Neural cell (in vitro differentiated cells): ENCODE measurements around the gene VPS8. TPM values are rescaled to one million over a fixed set of nuclear protein-coding genes. Genes with fewer than 3 reads are reported as not detected.

Experiments used
- H2AFZ ChIP-seq: fragments of 200-600, 300-800 bp; sonication (generic), shearing (Covaris generic); 2 replicates; pipeline ENCODE4 v1.6.0; 2014; ENCODE audit warnings: low read depth, mild to moderate bottlenecking, antibody characterized with exemption, low read length, moderate library complexity
- H3F3A ChIP-seq: fragments of 200-600 bp; shearing (Covaris generic); 2 replicates; pipeline ENCODE4 v1.6.1; 2016; ENCODE audit warnings: mild to moderate bottlenecking, moderate library complexity, mixed read lengths, antibody characterized with exemption, low read length; ENCODE audit not compliant: insufficient read depth, poor library complexity, severe bottlenecking
- H3K27ac ChIP-seq: fragments of 200-600, 300-800 bp; sonication (generic), shearing (Covaris generic); 2 replicates; pipeline ENCODE4 v1.5.1; 2014; ENCODE audit warnings: mild to moderate bottlenecking, low read length, moderate library complexity
- H3K27me3 ChIP-seq: fragments of 300-800, 200-600 bp; sonication (generic), shearing (Covaris generic); 2 replicates; pipeline ENCODE4 v1.6.0; 2014; ENCODE audit warnings: mild to moderate bottlenecking, low read depth, low read length, moderate library complexity; ENCODE audit not compliant: insufficient read depth
- H3K36me3 ChIP-seq: fragments of 300-800, 200-600 bp; sonication (generic), shearing (Covaris generic); 2 replicates; pipeline ENCODE4 v1.5.1; 2014; ENCODE audit warnings: mild to moderate bottlenecking, antibody characterized with exemption, low read length, moderate library complexity; ENCODE audit not compliant: insufficient read depth
- H3K4me2 ChIP-seq: fragments of 300-800, 200-600 bp; sonication (generic), shearing (Covaris generic); 2 replicates; pipeline ENCODE4 v1.6.0; 2014; ENCODE audit warnings: mild to moderate bottlenecking, low read length
- H3K4me3 ChIP-seq: fragments of 300-800, 200-600 bp; sonication (generic), shearing (Covaris generic); 2 replicates; pipeline ENCODE4 v1.5.1; 2014; ENCODE audit warnings: mild to moderate bottlenecking, low read length, moderate library complexity
- H3K79me2 ChIP-seq: fragments of 200-600 bp; shearing (Covaris generic); replicated peaks from 2 replicates; pipeline ENCODE4 v1.6.0; 2014; ENCODE audit warnings: mild to moderate bottlenecking, low read length, moderate library complexity; ENCODE audit not compliant: insufficient read depth
- H3K9ac ChIP-seq: fragments of 300-800, 200-600 bp; sonication (generic), shearing (Covaris generic); 2 replicates; pipeline ENCODE4 v1.6.1; 2016; ENCODE audit warnings: mild to moderate bottlenecking, low read length, mixed read lengths
- H3K9me2 ChIP-seq: fragments of 200-600 bp; shearing (Covaris generic); 2 replicates; pipeline ENCODE4 v1.6.1; 2016; ENCODE audit warnings: mild to moderate bottlenecking, low read length, mixed read lengths; ENCODE audit not compliant: insufficient read depth
- H3K9me3 ChIP-seq: fragments of 200-600, 300-800 bp; sonication (generic), shearing (Covaris generic); 2 replicates; pipeline ENCODE4 v1.6.1; 2016; ENCODE audit warnings: mild to moderate bottlenecking, mixed run types, low read length, moderate library complexity, mixed read lengths
- H4K20me1 ChIP-seq: fragments of 200-600 bp; shearing (Covaris generic); 2 replicates; pipeline ENCODE4 v1.6.1; 2016; ENCODE audit warnings: mild to moderate bottlenecking, mixed run types; ENCODE audit not compliant: insufficient read depth
- EP300 ChIP-seq: fragments of 450-650 bp; conservative IDR thresholded peaks from 2 replicates; pipeline ENCODE4 v1.6.1; 2014; ENCODE audit warnings: antibody characterized with exemption, mild to moderate bottlenecking, moderate library complexity; ENCODE audit not compliant: poor library complexity, severe bottlenecking
- EZH2 ChIP-seq: fragments of 200-600, 300-800 bp; shearing (Covaris generic), sonication (generic); IDR thresholded peaks from 2 replicates; pipeline ENCODE4 v1.6.1; 2014; ENCODE audit warnings: antibody characterized with exemption, low read length, borderline replicate concordance, mild to moderate bottlenecking; ENCODE audit not compliant: insufficient read depth, poor library complexity, severe bottlenecking
- MXI1 ChIP-seq: fragments of 450-650 bp; conservative IDR thresholded peaks from 2 replicates; pipeline ENCODE4 v1.6.1; 2014; ENCODE audit warnings: antibody characterized with exemption, mild to moderate bottlenecking; ENCODE audit not compliant: poor library complexity, severe bottlenecking
- POLR2AphosphoS5 ChIP-seq: IDR thresholded peaks from 2 replicates; pipeline ENCODE4 v1.6.1; 2012
- RAD21 ChIP-seq: fragments of 450-650 bp; conservative IDR thresholded peaks from 2 replicates; pipeline ENCODE4 v1.6.1; 2014; ENCODE audit warnings: antibody characterized with exemption, mild to moderate bottlenecking, moderate library complexity
- SMC3 ChIP-seq: fragments of 450-650 bp; conservative IDR thresholded peaks from 2 replicates; pipeline ENCODE4 v1.6.1; 2014; ENCODE audit warnings: antibody characterized with exemption, mild to moderate bottlenecking, moderate library complexity; ENCODE audit not compliant: poor library complexity
- TAF1 ChIP-seq: IDR thresholded peaks from 2 replicates; pipeline ENCODE4 v1.6.1; 2012; ENCODE audit warnings: low read depth
- polyA plus RNA-seq: library from polyadenylated mRNA; depleted of rRNA; stranded (reverse); fragments of >200 nt; gene quantifications from 2 replicates; pipeline ENCODE4 v1.2.3, GENCODE V29; 2014
- TF ChIP-seq, protein P1 (sequence below): fragments of 450-650 bp; IDR thresholded peaks from 2 replicates; pipeline ENCODE4 v1.5.1; 2014; ENCODE audit warnings: antibody characterized with exemption, mild to moderate bottlenecking, moderate library complexity; ENCODE audit not compliant: poor library complexity, severe bottlenecking
- TF ChIP-seq, protein P2 (sequence below): IDR thresholded peaks from 2 replicates; pipeline ENCODE4 v1.6.1; 2012; ENCODE audit warnings: borderline replicate concordance

VPS8 gene
- polyA plus RNA-seq, 1 donor from 2014 or later = 146 TPM

DNA sequence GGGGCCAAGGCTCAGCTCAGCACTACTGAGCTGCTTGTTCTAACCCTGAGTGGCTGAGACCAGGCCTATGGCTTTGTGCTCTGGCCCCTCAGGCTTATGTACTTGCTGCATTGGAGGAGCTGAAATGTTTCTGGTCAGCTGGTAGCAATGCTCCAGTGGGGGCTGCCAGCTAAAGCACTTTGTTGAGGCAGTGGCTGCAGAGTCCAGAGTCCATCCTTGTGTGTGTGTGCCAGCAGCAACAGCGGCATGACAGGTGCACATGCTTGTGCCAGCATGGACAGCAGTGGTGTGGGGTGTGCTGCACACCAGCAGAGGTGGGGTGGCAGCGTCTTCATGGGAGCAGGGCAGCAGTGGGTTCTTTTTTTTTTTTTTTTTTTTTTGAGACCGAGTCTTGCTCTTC is 169.1 kb downstream of the VPS8 start:
- Histone ChIP-seq H3K27me3 (no peaks in the 10 kb centered on the region), H3F3A (no peaks in the 10 kb centered on the region), H3K9me3 (no peaks in the 10 kb centered on the region), H4K20me1 (no peaks in the 10 kb centered on the region), H3K4me2 (no peak overlapping the region), H3K36me3 (peaks cover 3% of the 10 kb centered on the region), H3K9me2 (no peaks in the 10 kb centered on the region), H3K9ac (no peak overlapping the region), H3K79me2 (no peaks in the 10 kb centered on the region), H2AFZ (no peak overlapping the region), H3K4me3 (no peak overlapping the region), H3K27ac (no peak overlapping the region)
- TF ChIP-seq EP300 = no peak
- no peak for TF ChIP-seq MXI1
- no peak for TF ChIP-seq TAF1
- no peak for TF ChIP-seq POLR2AphosphoS5
- TF ChIP-seq, protein P1, sequence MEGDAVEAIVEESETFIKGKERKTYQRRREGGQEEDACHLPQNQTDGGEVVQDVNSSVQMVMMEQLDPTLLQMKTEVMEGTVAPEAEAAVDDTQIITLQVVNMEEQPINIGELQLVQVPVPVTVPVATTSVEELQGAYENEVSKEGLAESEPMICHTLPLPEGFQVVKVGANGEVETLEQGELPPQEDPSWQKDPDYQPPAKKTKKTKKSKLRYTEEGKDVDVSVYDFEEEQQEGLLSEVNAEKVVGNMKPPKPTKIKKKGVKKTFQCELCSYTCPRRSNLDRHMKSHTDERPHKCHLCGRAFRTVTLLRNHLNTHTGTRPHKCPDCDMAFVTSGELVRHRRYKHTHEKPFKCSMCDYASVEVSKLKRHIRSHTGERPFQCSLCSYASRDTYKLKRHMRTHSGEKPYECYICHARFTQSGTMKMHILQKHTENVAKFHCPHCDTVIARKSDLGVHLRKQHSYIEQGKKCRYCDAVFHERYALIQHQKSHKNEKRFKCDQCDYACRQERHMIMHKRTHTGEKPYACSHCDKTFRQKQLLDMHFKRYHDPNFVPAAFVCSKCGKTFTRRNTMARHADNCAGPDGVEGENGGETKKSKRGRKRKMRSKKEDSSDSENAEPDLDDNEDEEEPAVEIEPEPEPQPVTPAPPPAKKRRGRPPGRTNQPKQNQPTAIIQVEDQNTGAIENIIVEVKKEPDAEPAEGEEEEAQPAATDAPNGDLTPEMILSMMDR = no peak
- TF ChIP-seq, protein P2, sequence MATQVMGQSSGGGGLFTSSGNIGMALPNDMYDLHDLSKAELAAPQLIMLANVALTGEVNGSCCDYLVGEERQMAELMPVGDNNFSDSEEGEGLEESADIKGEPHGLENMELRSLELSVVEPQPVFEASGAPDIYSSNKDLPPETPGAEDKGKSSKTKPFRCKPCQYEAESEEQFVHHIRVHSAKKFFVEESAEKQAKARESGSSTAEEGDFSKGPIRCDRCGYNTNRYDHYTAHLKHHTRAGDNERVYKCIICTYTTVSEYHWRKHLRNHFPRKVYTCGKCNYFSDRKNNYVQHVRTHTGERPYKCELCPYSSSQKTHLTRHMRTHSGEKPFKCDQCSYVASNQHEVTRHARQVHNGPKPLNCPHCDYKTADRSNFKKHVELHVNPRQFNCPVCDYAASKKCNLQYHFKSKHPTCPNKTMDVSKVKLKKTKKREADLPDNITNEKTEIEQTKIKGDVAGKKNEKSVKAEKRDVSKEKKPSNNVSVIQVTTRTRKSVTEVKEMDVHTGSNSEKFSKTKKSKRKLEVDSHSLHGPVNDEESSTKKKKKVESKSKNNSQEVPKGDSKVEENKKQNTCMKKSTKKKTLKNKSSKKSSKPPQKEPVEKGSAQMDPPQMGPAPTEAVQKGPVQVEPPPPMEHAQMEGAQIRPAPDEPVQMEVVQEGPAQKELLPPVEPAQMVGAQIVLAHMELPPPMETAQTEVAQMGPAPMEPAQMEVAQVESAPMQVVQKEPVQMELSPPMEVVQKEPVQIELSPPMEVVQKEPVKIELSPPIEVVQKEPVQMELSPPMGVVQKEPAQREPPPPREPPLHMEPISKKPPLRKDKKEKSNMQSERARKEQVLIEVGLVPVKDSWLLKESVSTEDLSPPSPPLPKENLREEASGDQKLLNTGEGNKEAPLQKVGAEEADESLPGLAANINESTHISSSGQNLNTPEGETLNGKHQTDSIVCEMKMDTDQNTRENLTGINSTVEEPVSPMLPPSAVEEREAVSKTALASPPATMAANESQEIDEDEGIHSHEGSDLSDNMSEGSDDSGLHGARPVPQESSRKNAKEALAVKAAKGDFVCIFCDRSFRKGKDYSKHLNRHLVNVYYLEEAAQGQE = no peak
- TF ChIP-seq EZH2 = no peak
- no peak for TF ChIP-seq RAD21
- no peak for TF ChIP-seq SMC3

DNA sequence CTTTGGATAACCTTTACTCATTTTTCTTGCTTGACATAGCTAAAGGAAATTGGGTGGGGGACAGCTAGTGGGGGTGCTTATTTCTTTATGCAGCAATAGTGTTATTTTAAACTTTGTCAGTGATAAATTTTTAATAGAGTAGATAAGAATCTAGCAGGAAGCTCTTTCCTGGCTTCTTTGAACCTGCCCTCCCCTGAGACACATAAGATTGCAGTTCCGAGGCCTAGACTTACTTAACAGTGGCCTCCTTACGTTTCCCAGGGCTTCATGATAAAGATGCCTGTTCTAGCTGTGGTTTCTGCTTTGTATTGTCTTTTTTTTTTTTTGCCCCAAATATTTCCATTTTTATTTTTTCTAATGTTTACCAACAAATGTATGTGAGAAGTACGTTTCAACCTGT is 170.1 kb downstream of the VPS8 start:
- H3K27me3 ChIP-seq = no peaks in the 10 kb centered on the region
- no peak overlapping the region for H2AFZ ChIP-seq

More for the DNA sequence above, 170.1 kb downstream of the VPS8 start:
- no peak overlapping the region for H3K9ac ChIP-seq
- no peaks in the 10 kb centered on the region for H3K9me3 ChIP-seq
- no peaks in the 10 kb centered on the region for H4K20me1 ChIP-seq
- H3K4me2 ChIP-seq = no peak overlapping the region
- H3K9me2 ChIP-seq = no peaks in the 10 kb centered on the region
- H3K36me3 ChIP-seq = no peaks in the 10 kb centered on the region
- no peaks in the 10 kb centered on the region for H3K79me2 ChIP-seq
- no peak overlapping the region for H3K4me3 ChIP-seq
- no peak for TF ChIP-seq TAF1
- no peak for TF ChIP-seq POLR2AphosphoS5
- TF ChIP-seq, protein P1 = no peak
- TF ChIP-seq SMC3 = no peak
- no peak for TF ChIP-seq EP300
- no peak for TF ChIP-seq EZH2
- TF ChIP-seq RAD21 = no peak
- TF ChIP-seq, protein P2 = no peak
- TF ChIP-seq MXI1 = no peak
- H3F3A ChIP-seq = no peaks in the 10 kb centered on the region
- no peak overlapping the region for H3K27ac ChIP-seq
